Endothelial cell of hepatic sinusoid (primary cell): ENCODE measurements around the gene ACKR1.

Source experiments
- in situ Hi-C: cut with HindIII; loops from 2 replicates; pipeline ENCODE4 v1.10.0; 2017; ENCODE audit warnings: low sequenced_read_pairs

ACKR1 gene

DNA sequence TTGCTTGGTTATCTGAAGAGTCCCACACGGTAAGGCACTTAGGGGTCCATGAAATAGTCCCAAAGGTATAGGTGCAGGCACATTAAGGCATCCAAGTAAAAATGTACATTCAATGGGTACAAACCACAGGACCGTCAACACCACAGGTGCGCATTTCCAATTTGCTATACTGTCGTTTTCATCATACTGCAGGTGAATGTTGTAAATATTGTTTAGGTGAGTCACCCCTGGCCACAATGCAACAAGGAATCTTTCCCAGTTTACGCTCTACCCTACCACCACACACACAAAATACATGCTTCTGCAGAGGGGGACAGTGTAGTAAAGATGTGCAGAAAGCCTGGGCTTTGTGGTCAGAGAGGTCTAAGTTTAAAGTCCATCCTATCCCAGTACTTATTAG, 19.6 kb upstream of the ACKR1 start:
- in situ Hi-C loops = no loop called here

DNA sequence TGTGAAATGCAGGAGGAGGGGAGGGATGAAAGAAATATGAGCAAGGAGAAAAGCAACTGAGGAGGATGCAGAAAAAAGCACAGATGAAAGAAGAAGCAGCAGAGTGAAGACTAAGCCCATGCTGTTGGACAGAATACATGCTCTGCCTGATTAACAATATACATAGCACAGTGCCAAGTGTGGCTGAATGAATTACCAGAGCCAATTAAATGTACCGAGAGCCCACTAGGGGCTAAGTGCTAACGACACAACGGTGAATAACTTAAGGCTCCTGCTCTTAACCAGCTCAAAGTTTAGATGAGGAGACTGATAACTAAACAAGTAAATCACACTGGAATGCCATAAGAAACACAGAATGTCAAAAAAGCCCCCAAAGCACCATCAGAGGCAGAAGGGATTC, 17.6 kb upstream of the ACKR1 start:
- in situ Hi-C loops = no loop called here

DNA sequence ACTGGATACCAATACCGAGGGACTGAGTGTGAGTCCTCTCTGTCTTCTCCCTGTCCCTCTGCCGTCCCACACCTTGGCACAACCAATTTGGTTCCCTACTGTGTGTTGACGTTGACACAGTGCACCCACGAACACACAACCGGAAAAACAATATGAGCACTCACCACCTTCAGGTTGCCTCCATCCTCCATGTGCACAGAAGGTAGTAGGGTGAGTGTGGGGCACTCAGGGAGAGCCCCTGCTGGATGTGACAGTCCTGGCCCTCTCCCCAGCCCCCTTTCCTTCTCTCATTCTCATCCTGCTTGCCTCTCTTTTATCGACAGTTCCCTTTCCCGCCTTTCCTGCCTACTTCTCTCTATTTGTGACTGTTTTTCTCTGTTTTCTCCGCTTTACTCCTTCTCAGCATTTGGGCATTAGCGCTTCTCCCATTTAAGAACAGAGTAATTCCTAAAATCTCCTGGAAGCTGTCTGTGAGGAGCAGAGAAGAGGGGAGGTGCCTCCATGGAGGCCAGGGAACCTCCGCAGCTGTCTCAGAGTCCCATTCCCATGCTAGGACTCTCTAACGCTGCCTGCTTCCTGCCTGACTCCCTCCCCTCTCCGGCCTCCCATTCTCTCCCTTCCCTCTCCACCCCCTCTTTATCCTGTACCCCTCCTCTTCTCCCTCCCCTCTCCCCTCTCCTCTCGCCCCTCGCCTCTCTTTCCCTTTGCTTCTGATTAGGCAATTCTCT, 16.9 kb upstream of the ACKR1 start:
- in situ Hi-C loops = no loop called here

DNA sequence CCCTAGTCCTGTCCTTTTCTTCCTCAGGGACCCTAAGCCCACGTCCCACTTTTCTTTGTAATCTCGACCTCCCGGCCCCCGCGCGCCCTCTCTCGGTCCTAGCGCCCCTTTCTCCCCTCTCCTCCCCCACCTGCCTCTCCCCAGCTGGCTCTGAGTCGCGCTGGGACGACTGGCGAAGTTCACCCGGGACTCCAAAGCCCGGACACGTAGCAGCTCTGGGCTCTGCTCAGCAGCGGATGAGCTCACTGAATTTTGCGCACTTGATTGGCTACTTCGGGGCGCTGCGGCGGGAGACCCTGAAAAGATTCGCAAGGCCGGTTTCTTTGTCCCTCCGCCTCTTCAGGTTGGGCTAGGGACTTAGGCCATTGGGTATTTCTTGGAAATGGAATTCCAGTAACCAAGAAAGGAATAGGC, 16.3 kb upstream of the ACKR1 start:
- in situ Hi-C loops = no loop called here

GRCh38 chr1:159190441-159190840, 14.2 kb upstream of the ACKR1 start:
- in situ Hi-C loops = no loop called here

DNA sequence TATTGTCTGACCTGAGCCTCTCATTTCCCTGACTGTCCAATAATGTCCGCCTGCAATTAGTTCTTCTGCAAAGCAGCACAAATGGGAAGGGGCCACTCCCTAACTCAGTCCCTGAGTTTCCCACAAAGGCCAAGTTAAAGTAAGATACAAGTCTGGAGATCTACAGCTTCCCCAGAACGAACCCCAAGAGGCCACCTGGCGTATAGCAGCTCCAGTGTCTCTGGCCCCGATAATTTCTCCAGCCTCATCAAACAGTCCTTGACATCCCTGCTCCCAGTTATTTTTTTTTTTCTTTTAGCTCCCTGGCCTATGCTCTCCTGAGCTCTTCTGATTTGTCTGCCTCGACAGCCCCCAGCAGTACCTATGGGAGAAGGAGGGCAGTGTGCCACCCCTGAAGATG, 8.1 kb upstream of the ACKR1 start:
- in situ Hi-C loops = no loop called here

DNA sequence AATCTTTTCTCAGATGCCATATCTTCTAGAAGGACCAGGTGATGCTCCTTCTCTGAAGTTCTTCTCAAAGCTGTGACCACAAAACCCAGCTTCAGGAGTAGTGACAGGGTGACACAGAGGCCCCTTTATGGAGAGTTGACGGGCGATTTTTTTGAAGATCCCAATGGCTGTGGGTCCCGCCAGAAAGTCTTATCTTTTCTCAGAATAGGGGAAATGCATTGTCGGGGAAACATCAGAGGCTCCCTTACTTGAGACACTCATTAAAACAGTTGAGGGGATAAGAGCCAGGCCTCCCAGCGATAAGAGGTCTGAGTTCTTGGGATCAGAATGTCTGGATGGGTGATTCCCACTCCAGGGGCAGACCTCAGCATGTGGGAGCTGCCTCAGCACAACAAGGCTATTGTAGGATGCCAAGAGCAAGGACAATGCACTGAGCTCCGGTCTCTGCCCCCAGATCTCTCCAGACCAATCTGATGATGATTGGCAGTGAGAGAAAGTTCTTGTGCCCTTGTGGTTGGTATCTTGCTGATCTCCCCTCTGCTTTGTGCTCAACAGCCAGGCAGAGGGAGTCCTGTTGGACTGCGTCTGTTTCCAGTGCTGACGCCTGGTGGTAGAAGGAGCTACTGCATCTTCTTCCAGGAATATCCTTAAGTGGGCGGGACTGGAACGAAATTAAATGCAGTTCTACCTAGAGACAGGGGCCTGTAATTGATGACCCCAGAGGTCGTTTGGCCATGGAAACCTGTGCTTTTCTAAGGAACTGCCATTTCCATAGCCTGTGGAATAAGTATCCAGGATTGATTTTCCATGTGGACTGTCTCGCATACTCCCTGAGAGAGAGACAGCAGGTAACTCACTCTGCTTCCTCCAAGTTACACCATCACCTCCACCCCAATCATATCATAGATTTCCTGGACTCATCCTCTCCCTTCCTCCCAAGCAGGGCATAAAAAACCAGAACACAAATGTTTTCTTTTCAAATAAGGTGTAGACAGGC, 6.8 kb upstream of the ACKR1 start:
- in situ Hi-C loops = no loop called here

- in situ Hi-C loops = no loop called here
Observed at GRCh38 chr1:159199901-159200300, 4.8 kb upstream of the ACKR1 start.

- in situ Hi-C loops = no loop called here
Observed at GRCh38 chr1:159200769-159201168, 3.9 kb upstream of the ACKR1 start.

DNA sequence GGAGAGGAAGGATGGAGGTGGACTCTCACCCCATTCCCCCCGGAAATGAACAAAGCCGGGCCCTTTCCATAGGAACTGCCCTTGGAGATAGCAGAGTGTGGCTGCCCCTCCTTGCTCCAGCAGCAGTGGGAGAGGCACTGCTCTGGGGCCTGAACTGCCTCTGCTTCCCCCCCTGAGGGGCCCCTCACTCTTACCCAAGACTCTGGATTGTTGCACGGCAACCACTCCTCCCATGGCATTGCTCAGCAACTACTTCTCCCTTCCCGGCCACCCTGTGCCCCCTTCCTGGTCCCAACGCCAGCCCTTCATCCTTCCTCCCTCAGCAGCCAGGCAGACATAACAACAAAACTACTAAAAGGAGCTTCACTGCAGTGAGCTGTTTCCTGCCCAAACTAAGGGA, 3.0 kb upstream of the ACKR1 start:
- in situ Hi-C loops = no loop called here

- in situ Hi-C loops = no loop called here
Observed at GRCh38 chr1:159203610-159204009, 1.1 kb upstream of the ACKR1 start.

- in situ Hi-C loops = no loop called here
Observed at GRCh38 chr1:159205225-159205624, 550 bp downstream of the ACKR1 start.

GRCh38 chr1:159206110-159206509, 1.4 kb downstream of the ACKR1 start:
- in situ Hi-C loops = no loop called here

- in situ Hi-C loops = no loop called here
Observed at GRCh38 chr1:159207080-159207479, 2.4 kb downstream of the ACKR1 start.

DNA sequence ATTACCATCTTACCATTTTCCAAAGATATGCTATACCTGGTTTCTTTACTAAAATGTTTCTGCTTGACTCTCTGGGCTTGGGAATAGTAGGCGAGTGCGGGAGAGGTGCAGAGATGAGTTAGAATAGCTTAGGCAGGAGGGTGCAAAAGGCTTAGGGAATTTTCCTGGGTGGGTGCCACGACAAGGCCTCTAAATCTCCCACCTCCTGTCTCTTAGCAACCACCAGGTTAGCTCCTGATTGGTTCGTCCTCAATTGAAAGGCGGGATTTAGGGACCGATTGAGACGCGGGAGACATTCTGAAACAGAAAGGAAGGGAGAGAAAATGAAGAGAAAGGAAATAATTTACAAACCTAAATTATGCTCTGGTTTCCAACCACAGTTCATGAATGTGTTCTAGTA, 3.1 kb downstream of the ACKR1 start:
- in situ Hi-C loops = no loop called here

DNA sequence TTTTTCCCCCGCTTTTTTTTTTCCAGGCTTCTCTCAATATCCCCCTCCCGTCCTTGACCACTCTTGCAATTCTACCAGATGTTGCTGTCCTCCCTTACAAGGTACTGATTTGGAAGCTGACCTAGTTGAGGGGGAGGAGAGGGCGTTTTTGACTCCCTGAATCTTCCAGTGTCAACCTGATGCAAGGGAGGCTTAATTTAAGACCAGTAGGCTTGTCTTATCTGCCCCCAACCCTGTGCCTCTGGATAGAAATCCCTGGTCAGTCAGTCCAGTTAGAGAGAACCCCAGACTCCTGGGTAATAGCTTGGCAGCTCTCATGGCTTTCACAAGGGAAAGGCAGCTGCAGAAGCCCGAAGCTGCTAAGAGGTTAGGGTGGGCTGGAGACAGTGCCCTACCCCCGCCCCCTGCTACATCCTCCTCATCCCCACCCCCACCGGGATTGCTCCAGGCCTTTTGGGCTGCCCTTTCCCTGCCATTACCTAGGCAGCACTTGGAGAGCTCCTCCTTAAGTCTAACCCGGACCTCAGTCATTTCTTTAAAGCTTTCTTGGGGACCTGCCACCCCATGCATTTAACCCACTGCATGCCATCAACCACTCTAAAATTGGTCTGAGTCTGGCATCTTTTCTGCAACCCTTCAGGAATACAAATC, 3.6 kb downstream of the ACKR1 start:
- in situ Hi-C loops = no loop called here

DNA sequence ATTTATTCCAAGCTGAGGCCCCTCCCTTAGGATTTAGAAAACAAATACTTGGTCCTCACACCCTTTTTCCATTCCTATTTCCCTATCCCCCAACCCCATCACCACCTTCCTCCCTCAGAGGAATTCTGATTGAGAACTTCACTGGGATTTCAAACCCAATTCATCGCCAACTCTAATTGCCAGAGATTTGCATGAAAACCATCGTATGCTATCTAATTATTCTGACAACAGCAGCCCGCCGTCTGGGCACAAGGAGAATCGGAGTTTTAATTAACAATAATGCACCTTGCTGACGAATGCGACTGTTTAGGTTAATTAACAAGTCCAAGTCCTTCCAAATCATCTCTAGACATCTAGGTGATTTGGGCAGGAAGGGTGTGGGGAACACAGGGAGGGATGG, 4.4 kb downstream of the ACKR1 start:
- in situ Hi-C loops = no loop called here

- in situ Hi-C loops = no loop called here
Observed at GRCh38 chr1:159211331-159212136, 6.9 kb downstream of the ACKR1 start.

DNA sequence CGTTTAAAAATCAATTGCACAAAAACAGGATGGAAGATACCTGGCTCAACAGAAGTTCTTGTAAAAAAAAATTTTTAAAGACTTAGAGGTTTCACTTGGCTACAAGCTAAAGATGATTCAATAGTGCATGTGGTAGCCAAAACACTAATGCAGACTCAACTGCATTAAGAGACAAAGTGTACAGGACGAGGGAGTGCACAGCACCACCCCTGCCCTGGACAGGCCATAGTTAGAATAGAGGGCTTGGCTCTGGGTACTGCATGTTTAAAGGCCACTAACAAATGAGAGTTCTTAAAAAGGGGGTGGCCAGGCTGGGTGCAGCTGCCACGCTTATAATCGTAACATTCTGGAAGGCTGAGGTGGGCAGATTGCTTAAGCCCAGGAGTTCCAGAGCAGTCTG, 7.9 kb downstream of the ACKR1 start:
- in situ Hi-C loops = no loop called here

DNA sequence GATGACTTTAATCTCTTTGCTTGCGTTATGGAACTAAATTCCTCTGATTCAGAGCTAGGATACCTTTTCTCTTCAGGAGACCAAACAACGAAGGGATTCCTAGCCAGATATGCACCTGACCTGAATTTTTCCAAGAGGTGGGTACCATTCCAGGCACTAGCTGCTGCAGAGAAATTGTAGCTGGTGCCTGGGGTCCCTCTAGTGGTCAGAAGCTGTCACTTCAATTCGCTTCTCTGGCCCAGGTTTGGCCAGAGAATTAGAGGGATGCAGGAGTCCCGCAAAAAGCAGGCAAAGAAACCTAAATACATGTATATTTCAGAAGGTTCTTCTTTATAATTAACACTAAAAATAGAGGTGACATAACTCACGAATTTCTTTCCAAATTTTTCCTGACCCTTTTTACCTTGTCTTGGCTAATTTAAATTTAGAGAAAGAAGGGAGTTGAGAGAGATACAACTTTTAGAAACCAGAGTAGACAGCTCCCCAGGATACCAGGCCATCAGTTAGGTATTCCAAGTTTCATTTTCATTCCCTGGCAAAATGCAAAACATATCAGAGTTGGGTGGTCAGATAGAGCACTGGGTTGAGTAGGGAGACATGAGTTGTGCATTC, 9.6 kb downstream of the ACKR1 start:
- in situ Hi-C loops = no loop called here
